Psoas muscle (tissue), 8 donors: Measurements from ENCODE around the gene TH. TPM values are rescaled to one million over a fixed set of nuclear protein-coding genes. Genes with fewer than 3 reads are reported as not detected.

Experiments used
- ATAC-seq, 4 donors: fragments of 200-7000 bp; cut with Tn5 transposase; one replicate each; pipeline ENCODE4 v1.9.1; 2020; ENCODE audit warnings: moderate library complexity in 3 of 4, mild to moderate bottlenecking in 2 of 4
- DNase-seq, 2 donors: peaks; one replicate each; pipeline ENCODE4 v3.0.0-alpha.2; 2020
- H3K27ac ChIP-seq: fragments of 200-600 bp; one replicate; pipeline ENCODE4 v1.8.0; 2022
- H3K27me3 ChIP-seq, 3 donors: fragments of 200-600 bp in 1 of 3; one replicate each; pipeline versions ENCODE4 v1.6.1 to v1.8.0; 2013 to 2022; ENCODE audit warnings: low read length in 2 of 3, mild to moderate bottlenecking in 2 of 3, moderate library complexity in 1 of 3; ENCODE audit not compliant: insufficient read depth in 3 of 3
- H3K36me3 ChIP-seq, 2 donors: fragments of 200-600 bp in 1 of 2; one replicate each; pipeline versions ENCODE4 v1.6.1 to v1.8.0; 2013 to 2022; ENCODE audit warnings: low read depth in 1 of 2, mild to moderate bottlenecking in 1 of 2, moderate library complexity in 1 of 2; ENCODE audit not compliant: insufficient read depth in 1 of 2
- H3K4me1 ChIP-seq: fragments of 200-600 bp; one replicate; pipeline ENCODE4 v1.8.0; 2022
- H3K4me3 ChIP-seq: fragments of 200-600 bp; one replicate; pipeline ENCODE4 v1.8.0; 2022; ENCODE audit warnings: mild to moderate bottlenecking
- H3K9me3 ChIP-seq: fragments of 200-600 bp; one replicate; pipeline ENCODE4 v1.8.0; 2022
- CTCF ChIP-seq: fragments of 200-600 bp; IDR thresholded peaks from one replicate; pipeline ENCODE4 v1.8.0; 2022; ENCODE audit warnings: antibody characterized with exemption
- WGBS, 3 donors: extraction: QIAGEN DNeasy Blood & Tissue Kit; methylation state at CpG; one replicate each; pipeline versions ENCODE4 v1.1.6 to v1.1.7; 2013; 5-methylcytosine and 5-hydroxymethylcytosine counted together
- intact Hi-C, 2 donors: fragments of 100-400 bp; cut with DNase I; formaldehyde crosslinking; loops; one replicate each; pipeline versions ENCODE4 v1.11.0 to v1.14.2; 2022
- polyA plus RNA-seq, 3 donors: library from polyadenylated mRNA; stranded (reverse); fragments of 200-250 nt; gene quantifications; one replicate each; pipeline ENCODE4 v1.2.3, GENCODE V29; 2013
- total RNA-seq, 4 donors: library from RNA; stranded (reverse); fragmentation: NEBNext Ultra II Directional in 2 of 4; extraction: Animal tissue kit (Norgen Biotek cat#: 25700) in 2 of 4; gene quantifications; one replicate each; pipeline versions ENCODE4 v1.2.1 to v1.2.4, GENCODE V29; 2021 to 2023
- donor health status: healthy with polysubstance abuse.
- donor health status: DM: no; HTN: no; CAD: no; lungs with moderate emphysema.
- donor health status: Bipolar disorder and iron deficiency.
- donor health status: healthy.
- donor health status: DM: yes; HTN: yes; CAD: no.
- donor health status: DM: no; HTN: no; CAD: no.
- donor health status: DM: no; HTN: no; CAD: no.
- donor health status: DM: yes; HTN: yes; CAD: no.

Gene TH
- total and polyA plus RNA-seq, 7 donors = 0.16 to 0.34 TPM; not detected in 5

- no peak for ATAC-seq
- TF ChIP-seq CTCF = no peak
- intact Hi-C loops = loop anchor here in 1 of 2 donors (10.0 kb wide), 1 partner anchor 112 kb away; the partner anchor contains the start of genes C11orf21 and TSPAN32
- H3K9me3 ChIP-seq = no peaks in the 10 kb centered on the region
- no peaks in the 10 kb centered on the region for H3K4me1 ChIP-seq
- WGBS, 3 donors = 76 to 78% (median 77%) methylated on average over 26 of the region's 26 CpGs
- H3K27me3 ChIP-seq = peaks cover 0 to 63% (median 13%) of the 10 kb centered on the region in 3 donors
- H3K4me3 ChIP-seq = no peak overlapping the region
- H3K36me3 ChIP-seq = no peaks in the 10 kb centered on the region
- H3K27ac ChIP-seq = no peak overlapping the region
- DNase-seq = no peak
Measured at GRCh38 chr11:2193099-2193887, 21.7 kb upstream of the TH start.

GRCh38 chr11:2192435-2192834, 20.8 kb upstream of the TH start:
- no peaks in the 10 kb centered on the region for H3K4me1 ChIP-seq
- ATAC-seq = no peak
- H3K4me3 ChIP-seq = no peak overlapping the region
- H3K27me3 ChIP-seq = peaks cover 0 to 65% (median 15%) of the 10 kb centered on the region in 3 donors
- no peaks in the 10 kb centered on the region for H3K36me3 ChIP-seq
- no peaks in the 10 kb centered on the region for H3K9me3 ChIP-seq
- DNase-seq = no peak
- no peak for TF ChIP-seq CTCF
- H3K27ac ChIP-seq = no peak overlapping the region
- 85 to 96% (median 92%) methylated on average over 10 of the region's 10 CpGs for WGBS, 3 donors
- intact Hi-C loops = loop anchor here in 1 of 2 donors (10.0 kb wide), 1 partner anchor 112 kb away; the partner anchor contains the start of genes C11orf21 and TSPAN32

GRCh38 chr11:2191883-2192282, 20.3 kb upstream of the TH start:
- peaks cover 0 to 68% (median 13%) of the 10 kb centered on the region in 3 donors for H3K27me3 ChIP-seq
- no peak overlapping the region for H3K27ac ChIP-seq
- H3K9me3 ChIP-seq = no peaks in the 10 kb centered on the region
- H3K4me3 ChIP-seq = no peak overlapping the region
- H3K36me3 ChIP-seq = no peaks in the 10 kb centered on the region
- no peak for TF ChIP-seq CTCF
- intact Hi-C loops = loop anchor here in 1 of 2 donors (10.0 kb wide), 1 partner anchor 113 kb away; the partner anchor contains the start of genes C11orf21 and TSPAN32
- no peaks in the 10 kb centered on the region for H3K4me1 ChIP-seq
- 85 to 88% (median 86%) methylated on average over 7 of the region's 7 CpGs for WGBS, 3 donors
- DNase-seq (no peak), ATAC-seq (no peak)

GRCh38 chr11:2190657-2191471, 19.2 kb upstream of the TH start:
- 31 to 40% (median 32%) methylated on average over 30 of the region's 30 CpGs for WGBS, 3 donors
- no peak for ATAC-seq
- intact Hi-C loops = loop anchor here in 1 of 2 donors (10.0 kb wide), 1 partner anchor 114 kb away; the partner anchor contains the start of genes C11orf21 and TSPAN32
- H3K4me3 ChIP-seq = no peak overlapping the region
- H3K36me3 ChIP-seq = no peaks in the 10 kb centered on the region
- no peak overlapping the region for H3K27ac ChIP-seq
- H3K27me3 ChIP-seq = peaks cover 0 to 76% (median 13%) of the 10 kb centered on the region in 3 donors
- no peak for TF ChIP-seq CTCF
- DNase-seq = no peak
- H3K9me3 ChIP-seq = no peaks in the 10 kb centered on the region
- H3K4me1 ChIP-seq = no peaks in the 10 kb centered on the region
